Liver (tissue), 9 donors: ENCODE measurements around the gene SCN9A. TPM values are rescaled to one million over a fixed set of nuclear protein-coding genes. Genes with fewer than 3 reads are reported as not detected.
A peak's percentile ranks its signal among the peaks of the same experiment; 100 is the strongest.

ENCODE experiments used
- DNase-seq: peaks from one replicate; pipeline ENCODE4 v3.0.0-alpha.2; 2017; ENCODE audit warnings: low spot score
- H3K27ac ChIP-seq, 2 donors: one replicate each; pipeline ENCODE4 v1.7.0; 2013; ENCODE audit warnings: inconsistent platforms in 2 of 2, low read length in 2 of 2, control low read depth in 1 of 2, low read depth in 1 of 2, mild to moderate bottlenecking in 1 of 2
- H3K27me3 ChIP-seq, 4 donors: one replicate each; pipeline versions ENCODE4 v1.6.1 to v1.7.0; 2013; ENCODE audit warnings: low read length in 3 of 4, inconsistent platforms in 1 of 4, mild to moderate bottlenecking in 1 of 4, moderate library complexity in 1 of 4; ENCODE audit not compliant: control insufficient read depth in 4 of 4, insufficient read depth in 4 of 4
- H3K36me3 ChIP-seq, 4 donors: one replicate each; pipeline versions ENCODE4 v1.6.1 to v1.7.0; 2013; ENCODE audit warnings: low read length in 3 of 4, mild to moderate bottlenecking in 3 of 4, low read depth in 1 of 4, moderate library complexity in 1 of 4; ENCODE audit not compliant: control insufficient read depth in 4 of 4, insufficient read depth in 3 of 4
- H3K4me1 ChIP-seq, 4 donors: one replicate each; pipeline versions ENCODE4 v1.6.1 to v1.7.0; 2013; ENCODE audit warnings: low read length in 3 of 4, mild to moderate bottlenecking in 3 of 4, moderate library complexity in 1 of 4; ENCODE audit not compliant: control insufficient read depth in 4 of 4, insufficient read depth in 4 of 4
- H3K4me3 ChIP-seq, 3 donors: one replicate each; pipeline versions ENCODE4 v1.6.1 to v1.7.0; 2013; ENCODE audit warnings: low read length in 3 of 3, control low read depth in 1 of 3, low read depth in 1 of 3, mild to moderate bottlenecking in 1 of 3
- H3K9ac ChIP-seq, 2 donors: one replicate each; pipeline ENCODE4 v1.7.0; 2013; ENCODE audit warnings: low read length in 2 of 2, mild to moderate bottlenecking in 2 of 2, moderate library complexity in 2 of 2, control low read depth in 1 of 2, low read depth in 1 of 2
- H3K9me3 ChIP-seq, 4 donors: one replicate each; pipeline versions ENCODE4 v1.6.1 to v1.7.0; 2013; ENCODE audit warnings: low read length in 3 of 4; ENCODE audit not compliant: control insufficient read depth in 4 of 4
- ATF3 ChIP-seq: IDR thresholded peaks from 2 replicates; pipeline ENCODE4 v1.6.1; 2016; ENCODE audit warnings: antibody characterized with exemption
- CTCF ChIP-seq: fragments of 150-350 bp; IDR thresholded peaks from 2 replicates; pipeline ENCODE4 v1.5.1; 2017; ENCODE audit warnings: improper control_type of control experiment, low read depth, low read length; ENCODE audit not compliant: missing input control
- EGR1 ChIP-seq, 2 donors: IDR thresholded peaks; 2 replicates each; pipeline ENCODE4 v1.6.1; 2016 to 2018; ENCODE audit warnings: antibody characterized with exemption in 2 of 2, low read depth in 2 of 2
- FOXA1 ChIP-seq: IDR thresholded peaks from 2 replicates; pipeline ENCODE4 v1.6.1; 2016; ENCODE audit warnings: antibody characterized with exemption
- FOXA2 ChIP-seq: IDR thresholded peaks from 2 replicates; pipeline ENCODE4 v1.6.1; 2016; ENCODE audit warnings: antibody characterized with exemption
- GABPA ChIP-seq, 2 donors: IDR thresholded peaks in 1 of 2; conservative IDR thresholded peaks in 1 of 2; 2 replicates each; pipeline ENCODE4 v1.6.1; 2016; ENCODE audit warnings: antibody characterized with exemption in 2 of 2, mild to moderate bottlenecking in 1 of 2, moderate library complexity in 1 of 2
- HNF4A ChIP-seq, 2 donors: conservative IDR thresholded peaks; 2 replicates each; pipeline ENCODE4 v1.6.1; 2016; ENCODE audit warnings: antibody characterized with exemption in 2 of 2, mild to moderate bottlenecking in 2 of 2
- HNF4G ChIP-seq: IDR thresholded peaks from 2 replicates; pipeline ENCODE4 v1.6.1; 2016; ENCODE audit warnings: antibody characterized with exemption
- MAX ChIP-seq: IDR thresholded peaks from 2 replicates; pipeline ENCODE4 v1.6.1; 2016; ENCODE audit warnings: antibody characterized with exemption
- NR2F2 ChIP-seq: IDR thresholded peaks from 2 replicates; pipeline ENCODE4 v1.6.1; 2016; ENCODE audit warnings: antibody characterized with exemption
- RAD21 ChIP-seq, 2 donors: IDR thresholded peaks; 2 replicates each; pipeline ENCODE4 v1.6.1; 2016; ENCODE audit warnings: antibody characterized with exemption in 2 of 2, mild to moderate bottlenecking in 2 of 2
- RXRA ChIP-seq, 2 donors: IDR thresholded peaks; 2 replicates each; pipeline ENCODE4 v1.6.1; 2017 to 2018; ENCODE audit warnings: antibody characterized with exemption in 2 of 2, mild to moderate bottlenecking in 1 of 2
- SP1 ChIP-seq: IDR thresholded peaks from 2 replicates; pipeline ENCODE4 v1.6.1; 2018; ENCODE audit warnings: antibody characterized with exemption, mild to moderate bottlenecking
- TAF1 ChIP-seq: conservative IDR thresholded peaks from 2 replicates; pipeline ENCODE4 v1.6.1; 2016; ENCODE audit warnings: antibody characterized with exemption, mild to moderate bottlenecking
- YY1 ChIP-seq: IDR thresholded peaks from 2 replicates; pipeline ENCODE4 v1.6.1; 2016; ENCODE audit warnings: antibody characterized with exemption, mild to moderate bottlenecking
- WGBS: extraction: QIAGEN DNeasy Blood & Tissue Kit; methylation state at CpG from one replicate; pipeline ENCODE4 v1.1.7; 2013; 5-methylcytosine and 5-hydroxymethylcytosine counted together
- polyA plus RNA-seq, 2 donors: library from polyadenylated mRNA; stranded (reverse) in 1 of 2; unstranded in 1 of 2; fragments of 200-250 nt in 1 of 2; fragments of >200 nt in 1 of 2; fragmentation: Nextera tagmentation in 1 of 2; extraction: Ambion mirVana in 1 of 2; gene quantifications; one replicate each; pipeline versions ENCODE4 v1.2.1 to v1.2.3, GENCODE V29; 2013 to 2015
- total RNA-seq, 2 donors: library from RNA; depleted of rRNA; stranded (reverse); fragments of >200 nt; gene quantifications; one replicate each; pipeline ENCODE4 v1.2.3, GENCODE V29; 2014
- donor health status: healthy.
- donor health status: healthy.
- donor health status: healthy.
- donor health status: healthy.
- donor health status: healthy.

The SCN9A gene
- total and polyA plus RNA-seq, 4 donors: 1.2 to 10.1 (median 9.2) TPM

- Histone ChIP-seq H3K36me3 (no peaks in the 10 kb centered on the region), H3K9ac (no peak overlapping the region), H3K4me1 (peaks cover 0 to 4% (median 0%) of the 10 kb centered on the region in 4 donors), H3K4me3 (no peak overlapping the region), H3K27ac (no peak overlapping the region), H3K9me3 (no peaks in the 10 kb centered on the region), H3K27me3 (no peaks in the 10 kb centered on the region)
- 25% methylated on average over 3 of the region's 3 CpGs for WGBS
- TF ChIP-seq RAD21 (IDR thresholded peaks at IDR 0.05) (peak; percentile 45 to 68), CTCF (peak; percentile 14), FOXA2 (no peak), FOXA1 (no peak)
- no peak for DNase-seq
Measured at GRCh38 chr2:166179201-166179600, 196.5 kb downstream of the SCN9A start.

DNA sequence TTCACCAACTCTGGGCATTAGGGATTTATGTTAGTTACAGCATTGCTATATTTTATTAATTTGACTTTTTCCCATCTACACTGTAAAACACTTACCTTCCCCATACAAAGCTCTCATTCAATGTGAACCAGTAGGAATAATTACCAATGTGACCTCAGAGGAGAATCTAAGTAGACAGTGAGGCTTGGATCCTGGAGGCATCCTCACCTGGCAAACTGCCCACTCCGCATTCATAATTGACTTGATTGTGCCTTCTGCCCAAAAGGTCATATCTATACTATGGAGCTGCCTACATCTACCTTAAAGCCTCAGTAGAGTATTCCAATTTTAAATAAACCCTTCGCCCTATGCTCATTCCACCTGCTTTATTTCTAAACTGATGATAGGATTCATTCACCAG is 202.5 kb downstream of the SCN9A start:
- TF ChIP-seq HNF4A (conservative IDR thresholded peaks at IDR 0.05) (no peak), NR2F2 (no peak), GABPA (IDR thresholded peaks at IDR 0.05 in 1 of 2, conservative IDR thresholded peaks at IDR 0.05 in 1 of 2) (no peak), YY1 (no peak)
- H3K36me3 ChIP-seq: no peaks in the 10 kb centered on the region
- H3K27me3 ChIP-seq: no peaks in the 10 kb centered on the region
- 88% methylated on average over 2 of the region's 2 CpGs for WGBS
- no peaks in the 10 kb centered on the region for H3K4me1 ChIP-seq
- no peak overlapping the region for H3K4me3 ChIP-seq
- DNase-seq: no peak
- H3K9me3 ChIP-seq: no peaks in the 10 kb centered on the region
- no peak overlapping the region for H3K9ac ChIP-seq
- H3K27ac ChIP-seq: no peak overlapping the region

DNA sequence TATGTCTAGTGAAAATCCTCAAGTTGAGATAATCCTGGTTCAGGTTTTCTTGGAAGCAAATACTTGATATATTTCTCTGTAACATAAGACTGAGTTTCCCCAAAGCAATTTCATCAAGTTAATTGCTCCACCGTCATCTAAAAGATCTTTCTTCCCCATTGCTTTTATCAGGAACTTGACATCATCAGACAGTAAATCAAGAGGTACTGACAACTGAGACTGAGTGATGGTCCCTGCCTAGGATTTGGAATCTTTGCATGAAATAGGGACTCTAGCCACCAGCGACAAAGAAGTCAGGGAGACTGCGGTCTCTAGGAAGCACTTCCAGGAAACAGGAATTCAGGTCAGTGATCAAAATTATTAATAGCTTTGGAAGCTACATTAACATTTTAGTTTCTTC is 204.5 kb downstream of the SCN9A start:
- TF ChIP-seq TAF1 (no peak), CTCF (no peak), EGR1 (IDR thresholded peaks at IDR 0.05; ENCODE audit: low read depth in 2 of 2) (no peak), ATF3 (no peak), RXRA (IDR thresholded peaks at IDR 0.05) (no peak), MAX (no peak), YY1 (no peak), HNF4A (conservative IDR thresholded peaks at IDR 0.05) (no peak), SP1 (no peak), HNF4G (no peak)
- no peak for DNase-seq
- 73% methylated on average over 3 of the region's 3 CpGs for WGBS

More for the DNA sequence above, 204.5 kb downstream of the SCN9A start:
- no peaks in the 10 kb centered on the region for H3K36me3 ChIP-seq
- no peaks in the 10 kb centered on the region for H3K4me1 ChIP-seq
- no peak overlapping the region for H3K4me3 ChIP-seq
- H3K9me3 ChIP-seq: no peaks in the 10 kb centered on the region
- H3K9ac ChIP-seq: no peak overlapping the region
- H3K27ac ChIP-seq: no peak overlapping the region
- no peaks in the 10 kb centered on the region for H3K27me3 ChIP-seq
